ENCODE results near the gene HGS. TPM values are rescaled to one million over a fixed set of nuclear protein-coding genes. Genes with fewer than 3 reads are reported as not detected.
"Not testable (repeated sequence)": the region's sequence is repeated elsewhere in the genome, so short reads cannot be mapped to it uniquely, and the experiment has no call there.

Gene HGS
- total RNA-seq, 1 donor from 2014 or later: 72.9 TPM

DNA sequence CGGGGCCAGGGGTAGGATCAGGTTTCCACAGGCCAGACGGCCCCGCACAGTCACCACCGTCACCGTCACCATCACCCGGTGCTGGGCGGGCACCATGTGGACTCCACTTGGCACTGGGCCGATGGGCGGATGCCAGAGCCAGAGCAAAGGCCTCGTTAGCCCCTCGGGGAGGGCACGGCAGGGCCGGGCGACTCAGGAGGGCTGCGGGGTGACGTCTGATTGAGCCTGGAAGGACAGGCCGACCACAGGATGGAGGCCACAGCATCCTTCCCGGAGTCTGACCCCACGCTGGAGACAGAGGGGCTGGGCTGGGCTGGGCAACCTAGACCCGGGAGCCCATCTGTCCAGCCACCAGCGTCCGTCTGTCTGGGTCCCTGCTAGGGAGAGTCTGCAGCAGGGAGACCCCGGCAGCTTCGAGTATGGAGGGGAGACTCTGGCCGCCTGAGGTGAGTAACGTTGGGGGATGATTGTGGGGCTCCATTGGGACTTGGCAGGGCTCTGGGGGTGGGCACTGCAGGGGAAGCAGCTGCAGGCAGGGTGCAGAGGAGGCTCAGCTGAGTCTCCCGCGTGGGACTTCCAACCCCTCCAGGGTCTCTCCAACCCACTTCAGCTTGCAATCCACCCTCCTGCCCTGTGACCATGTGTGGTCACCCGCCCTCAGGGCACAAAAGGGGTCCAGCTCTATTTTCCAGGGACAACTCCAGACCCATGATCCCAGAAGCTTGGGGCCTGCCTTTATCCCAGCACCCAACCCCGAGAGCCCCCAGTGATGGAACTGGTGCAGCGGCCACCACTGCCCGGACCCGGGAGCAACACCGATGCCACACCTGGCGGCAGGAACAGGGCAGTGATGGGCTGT, 50.8 kb downstream of the HGS start:
- intact Hi-C loops (cut with DNase I): no loop called here
- TF ChIP-seq POLR2AphosphoS5 (IDR thresholded peaks at IDR 0.05; ENCODE audit: insufficient read depth in 1 of 2, low read depth in 1 of 2) (no peak), POLR2A (IDR thresholded peaks at IDR 0.05) (no peak)
- TF ChIP-seq, protein P1, sequence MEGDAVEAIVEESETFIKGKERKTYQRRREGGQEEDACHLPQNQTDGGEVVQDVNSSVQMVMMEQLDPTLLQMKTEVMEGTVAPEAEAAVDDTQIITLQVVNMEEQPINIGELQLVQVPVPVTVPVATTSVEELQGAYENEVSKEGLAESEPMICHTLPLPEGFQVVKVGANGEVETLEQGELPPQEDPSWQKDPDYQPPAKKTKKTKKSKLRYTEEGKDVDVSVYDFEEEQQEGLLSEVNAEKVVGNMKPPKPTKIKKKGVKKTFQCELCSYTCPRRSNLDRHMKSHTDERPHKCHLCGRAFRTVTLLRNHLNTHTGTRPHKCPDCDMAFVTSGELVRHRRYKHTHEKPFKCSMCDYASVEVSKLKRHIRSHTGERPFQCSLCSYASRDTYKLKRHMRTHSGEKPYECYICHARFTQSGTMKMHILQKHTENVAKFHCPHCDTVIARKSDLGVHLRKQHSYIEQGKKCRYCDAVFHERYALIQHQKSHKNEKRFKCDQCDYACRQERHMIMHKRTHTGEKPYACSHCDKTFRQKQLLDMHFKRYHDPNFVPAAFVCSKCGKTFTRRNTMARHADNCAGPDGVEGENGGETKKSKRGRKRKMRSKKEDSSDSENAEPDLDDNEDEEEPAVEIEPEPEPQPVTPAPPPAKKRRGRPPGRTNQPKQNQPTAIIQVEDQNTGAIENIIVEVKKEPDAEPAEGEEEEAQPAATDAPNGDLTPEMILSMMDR (IDR thresholded peaks at IDR 0.05): no peak
- Histone ChIP-seq H3K27me3 (no peaks in the 10 kb centered on the region), H3K4me3 (no peak overlapping the region), H3K4me1 (peaks cover 18% of the 10 kb centered on the region), H3K27ac (no peak overlapping the region), H3K9me3 (no peaks in the 10 kb centered on the region), H3K36me3 (no peaks in the 10 kb centered on the region)
- no peak for DNase-seq (ENCODE audit: extremely low spot score in 2 of 2)

DNA sequence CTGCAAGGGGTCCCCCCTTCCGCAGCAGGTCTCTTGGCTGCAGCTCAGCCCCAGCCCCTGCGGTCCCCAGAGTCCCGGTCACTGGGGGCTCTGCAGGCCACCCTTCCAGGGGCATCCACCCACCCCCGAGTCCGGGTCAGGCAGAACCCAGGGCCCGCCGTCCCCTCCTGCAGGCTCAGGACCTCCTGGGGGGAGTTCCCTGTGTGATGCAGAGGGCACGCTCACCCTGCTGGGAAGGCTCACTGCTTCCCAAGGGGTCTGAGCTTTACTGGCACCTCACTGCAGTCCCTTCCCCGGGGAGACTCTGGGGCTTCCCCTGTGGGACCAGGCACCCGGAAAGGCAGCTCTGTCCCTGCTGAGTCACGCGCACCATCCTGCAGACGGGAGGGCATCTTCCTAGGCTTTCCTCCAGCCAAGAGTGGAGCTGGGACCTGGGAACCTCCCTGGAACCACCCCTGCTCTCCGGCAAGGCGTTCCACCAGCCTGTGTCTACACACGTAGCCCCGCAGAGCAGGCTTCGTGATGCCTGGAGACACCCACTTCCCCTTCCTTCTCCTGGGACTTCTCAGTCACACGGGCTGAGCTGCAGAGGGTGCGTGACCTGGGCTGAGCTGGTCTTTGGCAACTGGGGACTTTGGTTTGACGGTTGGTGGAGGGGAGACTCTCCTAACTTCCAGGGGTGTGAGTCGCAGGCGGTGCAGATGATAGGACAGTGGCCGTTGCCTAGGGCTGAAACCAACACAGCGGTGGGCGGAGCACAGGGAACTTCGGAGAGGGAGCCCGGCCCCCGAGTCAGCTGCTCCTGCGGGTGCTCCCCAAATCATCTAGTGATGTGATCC, 51.7 kb downstream of the HGS start:
- no peak for DNase-seq (ENCODE audit: extremely low spot score in 2 of 2)
- peak overlapping the region; percentile 23 for H3K27ac ChIP-seq
- H3K4me3 ChIP-seq: no peak overlapping the region
- intact Hi-C loops (cut with DNase I): no loop called here
- H3K27me3 ChIP-seq: no peaks in the 10 kb centered on the region
- no peaks in the 10 kb centered on the region for H3K9me3 ChIP-seq
- H3K36me3 ChIP-seq: no peaks in the 10 kb centered on the region
- peaks cover 18% of the 10 kb centered on the region for H3K4me1 ChIP-seq
- TF ChIP-seq, protein P1 (IDR thresholded peaks at IDR 0.05): no peak
- no peak for TF ChIP-seq POLR2A (IDR thresholded peaks at IDR 0.05)
- TF ChIP-seq POLR2AphosphoS5 (IDR thresholded peaks at IDR 0.05; ENCODE audit: insufficient read depth in 1 of 2, low read depth in 1 of 2): no peak

DNA sequence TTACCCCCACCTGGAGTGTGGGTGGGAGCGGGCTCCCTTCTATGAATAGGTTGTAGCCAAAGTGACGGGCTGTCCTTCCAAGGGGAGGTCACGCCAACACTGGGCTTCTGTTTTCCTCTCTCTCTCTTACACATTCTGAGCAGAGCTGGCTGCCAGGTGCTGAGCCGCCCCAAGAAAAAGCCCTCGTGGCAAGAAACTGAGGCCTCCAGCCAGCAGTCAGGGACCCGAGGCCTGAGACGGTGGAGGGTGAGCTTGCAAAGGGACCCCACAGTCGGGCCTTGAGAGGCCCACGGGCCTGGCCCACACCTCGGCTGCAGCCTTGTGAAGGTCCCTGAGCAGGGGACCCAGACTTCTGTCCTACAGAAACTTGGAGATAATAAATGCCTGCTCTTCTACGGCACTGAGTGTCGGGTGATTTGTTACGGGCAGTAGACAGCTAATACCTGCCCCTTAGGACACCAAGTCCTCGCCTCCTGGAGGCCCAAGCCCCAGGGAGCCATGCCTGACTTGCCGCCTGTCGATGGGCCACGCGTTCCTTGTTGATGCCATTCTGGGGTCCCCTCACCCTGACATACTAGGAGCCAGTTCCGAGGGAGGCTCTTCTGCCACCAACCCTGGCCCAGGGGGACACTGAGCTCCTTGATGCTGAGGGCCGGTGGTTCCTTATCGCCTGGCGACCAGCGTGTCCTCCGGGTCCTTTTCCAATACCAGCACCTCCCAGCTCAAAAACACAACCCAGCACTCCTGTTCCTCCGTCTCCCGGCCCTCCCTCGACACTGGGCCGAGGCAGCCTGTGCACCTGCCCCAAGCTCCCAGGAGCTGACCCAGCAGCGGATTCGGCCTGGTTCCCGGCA, 54.4 kb downstream of the HGS start:
- TF ChIP-seq, protein P1 (IDR thresholded peaks at IDR 0.05): no peak
- no peak for TF ChIP-seq POLR2A (IDR thresholded peaks at IDR 0.05)
- TF ChIP-seq POLR2AphosphoS5 (IDR thresholded peaks at IDR 0.05; ENCODE audit: insufficient read depth in 1 of 2, low read depth in 1 of 2): no peak
- Histone ChIP-seq H3K9me3 (no peaks in the 10 kb centered on the region), H3K4me1 (peaks cover 18% of the 10 kb centered on the region), H3K4me3 (no peak overlapping the region), H3K27me3 (no peaks in the 10 kb centered on the region), H3K27ac (no peak overlapping the region), H3K36me3 (no peaks in the 10 kb centered on the region)
- intact Hi-C loops (cut with DNase I): no loop called here
- no peak for DNase-seq (ENCODE audit: extremely low spot score in 2 of 2)

DNA sequence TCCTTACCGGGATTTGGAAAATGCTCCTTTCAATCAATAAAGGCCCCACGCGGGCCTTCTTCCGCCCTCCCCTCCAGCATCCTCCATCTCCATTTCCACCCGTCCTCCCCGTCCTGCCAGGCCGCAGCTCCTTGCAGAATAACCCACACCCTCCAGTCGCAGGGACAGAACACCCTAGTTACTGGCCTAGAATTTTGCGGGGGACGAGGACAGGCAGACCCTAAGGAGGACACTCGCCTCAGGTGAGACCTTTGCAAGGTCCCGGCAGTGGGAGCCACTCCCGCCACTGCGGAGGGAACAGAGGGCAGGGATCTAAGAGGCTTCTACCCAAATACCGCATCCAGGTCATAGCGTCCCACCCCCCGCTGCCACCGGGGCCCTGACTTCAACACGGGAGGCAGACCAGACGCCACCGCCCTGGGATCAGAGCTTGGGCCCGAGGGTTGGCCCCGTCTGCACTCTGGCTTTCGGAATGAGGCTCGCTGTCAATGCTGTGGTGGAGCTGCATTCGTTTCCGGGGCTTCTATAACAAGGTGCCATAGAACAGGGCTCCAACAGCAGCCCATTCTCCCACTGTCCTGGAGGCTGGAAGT, 55.1 kb downstream of the HGS start:
- Histone ChIP-seq H3K4me1 (peaks cover 16% of the 10 kb centered on the region), H3K27me3 (no peaks in the 10 kb centered on the region)

DNA sequence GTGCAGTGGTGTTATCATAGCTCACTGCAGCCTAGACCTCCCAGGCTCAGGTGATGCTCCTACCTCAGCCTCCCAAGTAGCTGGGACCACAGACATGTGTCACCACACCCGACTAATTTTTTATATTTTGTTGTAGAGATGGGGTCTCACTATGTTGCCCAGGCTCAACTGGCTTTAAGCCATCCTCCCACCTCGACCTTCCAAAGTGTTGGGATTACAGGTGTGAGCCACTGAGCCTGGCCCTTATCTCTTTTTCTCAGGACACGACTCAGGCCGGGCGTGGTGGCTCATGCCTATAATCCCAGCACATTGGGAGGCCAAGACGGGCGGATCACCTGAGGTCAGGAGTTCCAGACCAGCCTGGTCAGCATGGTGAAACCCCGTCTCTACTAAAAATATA, 55.8 kb downstream of the HGS start:
- H3K4me1 ChIP-seq; H3K27ac ChIP-seq; intact Hi-C loops (cut with DNase I); H3K36me3 ChIP-seq; H3K9me3 ChIP-seq; DNase-seq (ENCODE audit: extremely low spot score in 2 of 2); H3K4me3 ChIP-seq; H3K27me3 ChIP-seq: not testable (repeated sequence)

More for the DNA sequence above, 55.1 kb downstream of the HGS start:
- intact Hi-C loops (cut with DNase I): no loop called here
- Histone ChIP-seq H3K4me3 (no peak overlapping the region), H3K36me3 (no peaks in the 10 kb centered on the region), H3K9me3 (no peaks in the 10 kb centered on the region), H3K27ac (no peak overlapping the region)
- TF ChIP-seq POLR2AphosphoS5 (IDR thresholded peaks at IDR 0.05; ENCODE audit: insufficient read depth in 1 of 2, low read depth in 1 of 2) (no peak), POLR2A (IDR thresholded peaks at IDR 0.05) (no peak)
- TF ChIP-seq, protein P1 (IDR thresholded peaks at IDR 0.05): no peak
- no peak for DNase-seq (ENCODE audit: extremely low spot score in 2 of 2)

Measured in vagina (tissue), 2 donors.